D721Med (cell line): ENCODE measurements around the gene ZCCHC14.

Experiments used
- DNase-seq: peaks from one replicate; pipeline ENCODE4 v3.0.0; 2011; ENCODE audit warnings: low spot score; ENCODE audit not compliant: insufficient read length
- FAIRE-seq: peaks from 2 replicates; lab custom pipeline; 2011; peaks lifted over from hg19 to GRCh38; lab: Jason Lieb, UNC
- TF ChIP-seq, protein P1 (sequence below): IDR thresholded peaks from 2 replicates; pipeline ENCODE4 v1.5.1; 2012; ENCODE audit warnings: mild to moderate bottlenecking, control low read depth; ENCODE audit not compliant: insufficient read depth; ENCODE audit errors: missing control alignments

The ZCCHC14 gene

DNA sequence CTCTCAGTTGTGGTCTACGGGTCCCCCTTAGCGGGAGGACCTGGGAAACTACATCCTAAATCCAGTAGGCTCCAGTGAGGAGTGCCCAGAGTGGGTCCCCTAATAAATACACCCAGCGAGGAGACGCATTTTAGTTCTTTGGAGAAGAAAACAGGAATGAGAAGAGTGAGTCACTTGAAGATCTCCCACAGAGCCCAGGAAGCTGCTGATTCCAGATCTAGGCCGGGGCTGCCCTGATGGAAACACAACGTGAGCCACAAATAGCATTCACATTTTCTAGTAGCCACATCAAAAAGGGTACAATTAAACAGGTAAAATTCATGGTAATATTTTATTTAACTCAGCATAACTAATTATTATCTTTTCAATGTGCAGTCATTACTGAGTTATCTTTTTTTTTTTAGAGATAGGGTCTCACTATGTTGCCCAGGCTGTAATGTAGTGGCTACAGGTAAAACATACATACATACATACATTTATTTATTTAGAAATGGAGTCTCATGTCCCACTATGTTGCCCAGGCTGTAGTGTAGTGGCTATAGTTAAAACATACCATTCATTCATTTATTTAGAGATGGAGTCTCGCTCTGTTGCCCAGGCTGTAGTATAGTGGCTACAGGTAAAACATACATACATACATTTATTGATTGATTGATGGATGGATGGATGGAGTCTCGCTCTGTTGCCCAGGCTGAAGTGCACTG is 130.8 kb downstream of the ZCCHC14 start:
- TF ChIP-seq, protein P1, sequence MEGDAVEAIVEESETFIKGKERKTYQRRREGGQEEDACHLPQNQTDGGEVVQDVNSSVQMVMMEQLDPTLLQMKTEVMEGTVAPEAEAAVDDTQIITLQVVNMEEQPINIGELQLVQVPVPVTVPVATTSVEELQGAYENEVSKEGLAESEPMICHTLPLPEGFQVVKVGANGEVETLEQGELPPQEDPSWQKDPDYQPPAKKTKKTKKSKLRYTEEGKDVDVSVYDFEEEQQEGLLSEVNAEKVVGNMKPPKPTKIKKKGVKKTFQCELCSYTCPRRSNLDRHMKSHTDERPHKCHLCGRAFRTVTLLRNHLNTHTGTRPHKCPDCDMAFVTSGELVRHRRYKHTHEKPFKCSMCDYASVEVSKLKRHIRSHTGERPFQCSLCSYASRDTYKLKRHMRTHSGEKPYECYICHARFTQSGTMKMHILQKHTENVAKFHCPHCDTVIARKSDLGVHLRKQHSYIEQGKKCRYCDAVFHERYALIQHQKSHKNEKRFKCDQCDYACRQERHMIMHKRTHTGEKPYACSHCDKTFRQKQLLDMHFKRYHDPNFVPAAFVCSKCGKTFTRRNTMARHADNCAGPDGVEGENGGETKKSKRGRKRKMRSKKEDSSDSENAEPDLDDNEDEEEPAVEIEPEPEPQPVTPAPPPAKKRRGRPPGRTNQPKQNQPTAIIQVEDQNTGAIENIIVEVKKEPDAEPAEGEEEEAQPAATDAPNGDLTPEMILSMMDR: no peak
- no peak for DNase-seq
- FAIRE-seq: no peak

DNA sequence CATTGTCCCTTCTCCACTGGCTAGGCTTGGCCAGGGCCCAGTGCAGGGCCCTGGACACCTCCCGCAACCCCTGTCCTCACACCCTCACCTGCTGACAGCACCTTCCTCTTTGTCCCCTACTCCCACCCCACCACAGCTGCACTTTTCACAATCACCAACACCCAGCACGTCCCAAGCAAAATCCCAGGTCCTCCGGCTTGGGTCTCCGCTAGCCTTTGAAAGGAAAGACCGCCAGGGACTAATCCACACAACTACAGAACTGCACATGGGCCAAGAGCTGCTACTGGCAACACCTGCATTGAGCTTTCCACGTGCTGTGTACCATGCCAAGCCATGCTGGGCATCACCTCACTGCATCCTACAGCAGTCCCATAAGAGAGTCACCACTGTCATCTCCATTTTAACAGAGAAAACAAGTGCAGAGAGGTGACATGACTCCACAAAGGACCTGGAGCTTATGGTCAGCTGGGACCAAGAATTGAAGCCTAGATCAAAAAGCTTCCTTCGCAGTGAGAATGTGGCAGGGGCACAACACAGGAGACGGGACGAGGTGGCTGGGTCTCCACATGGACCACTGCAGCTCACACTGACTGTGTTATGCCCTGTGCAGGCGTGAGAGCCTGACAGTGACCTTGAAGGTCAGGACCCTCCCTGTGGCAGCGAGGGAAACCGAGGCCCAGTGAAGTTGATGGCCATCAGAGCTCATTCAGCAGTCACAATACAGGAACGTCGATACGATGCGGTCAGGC is 131.8 kb downstream of the ZCCHC14 start:
- TF ChIP-seq, protein P1: no peak
- DNase-seq (no peak), FAIRE-seq (no peak)

DNA sequence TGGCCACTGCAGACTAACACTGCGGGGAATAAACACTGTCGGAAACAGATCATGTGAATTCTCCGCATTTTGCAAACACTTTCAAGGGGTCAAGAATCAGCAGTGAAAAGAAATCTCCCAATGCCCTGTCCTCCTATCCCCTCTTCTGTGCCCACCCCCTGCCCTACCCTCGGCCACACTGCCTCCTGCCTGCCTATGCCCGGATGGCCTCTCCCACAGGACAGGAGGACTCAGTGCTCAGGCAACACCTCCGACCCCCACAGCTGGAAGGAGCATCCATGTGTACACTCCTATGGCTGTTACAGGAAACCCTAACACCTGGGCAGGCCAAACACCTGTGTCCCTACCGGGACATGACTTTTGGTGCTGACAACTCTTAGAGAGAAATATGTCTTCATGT is 133.7 kb downstream of the ZCCHC14 start:
- DNase-seq (no peak), FAIRE-seq (no peak)
- TF ChIP-seq, protein P1: no peak

DNA sequence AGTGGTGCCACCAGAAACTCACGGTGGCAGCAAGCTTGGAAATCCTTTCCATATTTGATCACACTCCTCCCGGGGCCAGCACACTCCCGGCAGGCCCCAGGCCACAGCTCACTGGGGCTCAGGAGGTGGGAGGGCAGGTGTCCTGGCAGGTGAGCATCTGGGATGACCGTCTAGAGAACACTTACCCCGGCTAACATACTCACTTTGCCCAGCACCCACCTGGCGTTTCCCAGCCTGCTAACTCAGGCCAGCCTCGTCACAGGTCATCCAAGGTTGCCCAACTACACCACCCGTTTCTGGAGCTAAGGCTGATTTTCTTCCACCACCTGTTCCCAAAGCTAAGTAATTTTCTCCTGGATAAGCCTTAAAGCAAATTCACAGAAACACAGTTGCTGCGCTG is 134.1 kb downstream of the ZCCHC14 start:
- DNase-seq (no peak), FAIRE-seq (no peak)
- TF ChIP-seq, protein P1: no peak

DNA sequence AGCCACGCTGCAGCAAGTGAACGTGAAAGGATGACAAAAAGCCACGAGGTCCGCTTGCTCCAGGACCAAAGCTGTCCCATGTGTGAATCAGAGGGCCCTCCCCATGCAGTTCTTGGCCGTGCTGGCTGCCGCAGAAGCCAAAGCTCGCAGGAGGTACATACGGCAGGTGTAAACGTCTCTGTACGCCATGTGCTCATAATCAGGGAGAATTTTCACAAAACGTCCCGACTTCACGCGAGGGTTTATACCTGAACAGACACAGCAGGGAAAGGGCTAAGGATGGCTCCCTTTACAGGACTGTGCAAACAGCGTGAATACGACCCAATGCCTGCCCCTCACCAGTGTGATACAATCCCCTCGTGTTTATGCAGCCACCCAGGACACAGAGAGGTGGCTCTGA is 134.6 kb downstream of the ZCCHC14 start:
- no peak for FAIRE-seq
- DNase-seq: no peak
- TF ChIP-seq, protein P1: no peak

DNA sequence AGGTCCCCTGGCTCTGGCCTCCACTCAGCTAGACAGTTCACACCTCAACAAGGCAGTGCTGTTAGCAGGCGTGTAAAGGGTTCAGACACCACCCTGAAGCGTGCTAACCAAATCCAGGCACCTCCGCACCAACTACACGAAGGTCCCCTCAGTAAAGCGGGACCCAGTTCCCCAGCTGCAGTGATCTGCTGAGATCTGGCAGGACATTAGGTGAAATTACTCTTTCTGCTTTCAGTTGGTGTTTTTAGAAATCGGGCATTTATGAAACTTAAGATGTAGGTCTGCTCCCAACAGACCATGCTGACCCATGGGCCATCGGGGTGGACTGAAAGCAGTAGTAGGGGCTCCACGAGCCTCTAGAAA is 136.4 kb downstream of the ZCCHC14 start:
- TF ChIP-seq, protein P1: no peak
- DNase-seq (no peak), FAIRE-seq (no peak)
